ENCODE data around the gene BCKDHB. TPM values are rescaled to one million over a fixed set of nuclear protein-coding genes. Genes with fewer than 3 reads are reported as not detected.

The BCKDHB gene
- total and polyA plus RNA-seq, 10 donors = 6.3 to 16.4 (median 11.0) TPM

DNA sequence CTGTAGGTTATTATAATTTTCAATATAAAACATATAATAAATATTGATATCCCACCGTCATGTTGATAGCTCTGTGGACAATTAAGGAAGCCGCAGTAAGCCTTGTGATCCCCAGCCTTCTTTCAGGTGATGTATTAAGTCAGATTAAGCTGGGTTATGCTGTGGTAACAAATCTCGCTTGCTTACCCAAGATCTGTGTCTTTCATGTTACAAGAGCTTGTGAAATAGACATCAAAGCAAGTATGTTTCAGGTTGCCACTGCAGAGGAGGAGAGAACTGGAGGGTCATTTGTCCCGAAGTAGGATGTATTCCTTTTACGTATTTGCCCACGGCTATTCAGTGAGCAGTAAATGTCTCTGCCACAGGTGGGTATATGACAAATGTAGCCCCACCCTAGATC, 17.8 kb upstream of the BCKDHB start:
- intact Hi-C loops (cut with DNase I; ENCODE audit: low total_unique reads) = no loop called here
- TF ChIP-seq POLR2AphosphoS5 (IDR thresholded peaks at IDR 0.05) (no peak), CTCF (IDR thresholded peaks at IDR 0.05 in 8 of 11, conservative IDR thresholded peaks at IDR 0.05 in 3 of 11) (no peak), POLR2A (IDR thresholded peaks at IDR 0.05) (no peak)
- no peaks in the 10 kb centered on the region for H3K4me1 ChIP-seq
- no peak overlapping the region for H3K4me3 ChIP-seq
- H3K27me3 ChIP-seq (replicated peaks in 1 of 7) = no peaks in the 10 kb centered on the region
- DNase-seq = no peak
- H3K9me3 ChIP-seq = no peaks in the 10 kb centered on the region
- no peaks in the 10 kb centered on the region for H3K36me3 ChIP-seq
- WGBS, 5 donors = 86 to 92% (median 89%) methylated on average over 6 of the region's 6 CpGs
- no peak overlapping the region for H3K27ac ChIP-seq

- DNase-seq = no peak
- Histone ChIP-seq H3K4me1 (no peaks in the 10 kb centered on the region), H3K9me3 (no peaks in the 10 kb centered on the region), H3K36me3 (no peaks in the 10 kb centered on the region), H3K27ac (no peak overlapping the region), H3K27me3 (replicated peaks in 1 of 7) (no peaks in the 10 kb centered on the region), H3K4me3 (no peak overlapping the region)
- no peak for TF ChIP-seq POLR2A (IDR thresholded peaks at IDR 0.05)
- no peak for TF ChIP-seq CTCF (IDR thresholded peaks at IDR 0.05 in 8 of 11, conservative IDR thresholded peaks at IDR 0.05 in 3 of 11)
- TF ChIP-seq POLR2AphosphoS5 (IDR thresholded peaks at IDR 0.05) = no peak
- intact Hi-C loops (cut with DNase I; ENCODE audit: low total_unique reads) = loop anchor here (5.0 to 10.0 kb wide), 2 partner anchors 77 to 144 kb away; partner anchors contain the start of gene ELOVL4
Observed at GRCh38 chr6:80091506-80091905, 15.0 kb upstream of the BCKDHB start.

DNA sequence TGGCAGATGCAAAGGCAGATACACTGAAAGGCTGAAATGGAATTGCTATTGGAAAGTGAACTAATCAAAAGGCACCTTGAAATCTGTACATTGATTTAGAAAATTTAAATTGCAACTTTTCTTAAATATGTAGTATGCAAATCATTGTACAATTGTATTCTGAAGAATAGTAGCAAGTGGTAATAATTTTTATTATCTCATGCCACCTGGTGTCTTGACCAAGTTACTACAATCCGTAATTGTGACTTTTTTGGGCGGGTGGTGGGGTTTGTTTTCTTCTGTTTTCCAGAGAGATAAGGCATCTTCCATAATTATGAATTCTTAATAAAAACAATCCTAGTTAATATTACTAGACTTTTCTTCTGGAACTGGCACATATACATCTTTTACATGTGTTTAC, 12.5 kb upstream of the BCKDHB start:
- DNase-seq = no peak
- WGBS, 5 donors = 3 to 8% (median 6%) methylated on average over 2 of the region's 2 CpGs
- Histone ChIP-seq H3K4me1 (no peaks in the 10 kb centered on the region), H3K36me3 (no peaks in the 10 kb centered on the region), H3K4me3 (no peak overlapping the region), H3K9me3 (no peaks in the 10 kb centered on the region), H3K27ac (no peak overlapping the region), H3K27me3 (replicated peaks in 1 of 7) (no peaks in the 10 kb centered on the region)
- TF ChIP-seq POLR2A (IDR thresholded peaks at IDR 0.05) = no peak
- TF ChIP-seq POLR2AphosphoS5 (IDR thresholded peaks at IDR 0.05) = no peak
- peak in 10 of 11 experiments; percentile 20 to 64 (median 56) for TF ChIP-seq CTCF (IDR thresholded peaks at IDR 0.05 in 8 of 11, conservative IDR thresholded peaks at IDR 0.05 in 3 of 11)
- intact Hi-C loops (cut with DNase I; ENCODE audit: low total_unique reads) = loop anchor here (5.0 to 10.0 kb wide), 2 partner anchors 79 to 147 kb away; partner anchors contain the start of gene ELOVL4

DNA sequence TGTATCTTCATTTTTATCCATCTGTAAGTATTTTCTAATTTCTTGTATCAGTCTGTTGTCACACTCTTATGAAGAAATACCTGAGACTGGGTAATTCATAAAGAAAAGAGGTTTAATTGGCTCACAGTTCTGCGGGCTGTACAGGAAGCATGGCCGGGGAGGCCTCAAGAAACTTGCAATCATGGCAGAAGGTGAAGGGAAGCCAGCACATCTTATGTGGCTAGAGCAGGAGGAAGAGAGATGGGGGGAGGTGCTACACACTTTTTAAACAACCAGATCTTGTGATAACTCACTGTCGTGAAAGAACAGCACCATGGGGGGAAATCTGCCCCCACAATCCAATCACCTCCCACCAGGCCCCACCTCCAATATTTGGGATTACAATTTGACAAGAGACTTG, 10.9 kb upstream of the BCKDHB start:
- DNase-seq = no peak
- Histone ChIP-seq H3K27ac (no peak overlapping the region), H3K27me3 (replicated peaks in 1 of 7) (no peaks in the 10 kb centered on the region), H3K36me3 (no peaks in the 10 kb centered on the region), H3K4me1 (no peaks in the 10 kb centered on the region), H3K9me3 (no peaks in the 10 kb centered on the region), H3K4me3 (no peak overlapping the region)
- TF ChIP-seq CTCF (IDR thresholded peaks at IDR 0.05 in 8 of 11, conservative IDR thresholded peaks at IDR 0.05 in 3 of 11) (no peak), POLR2AphosphoS5 (IDR thresholded peaks at IDR 0.05) (no peak), POLR2A (IDR thresholded peaks at IDR 0.05) (no peak)
- intact Hi-C loops (cut with DNase I; ENCODE audit: low total_unique reads) = loop anchor here (10.0 kb wide), 1 partner anchor 81 kb away; no protein-coding TSS in a partner anchor
- 25 to 40% (median 36%) methylated on average over 3 of the region's 3 CpGs for WGBS, 5 donors
